Hematopoietic multipotent progenitor cell treated with erythropoietin and hydrocortisone succinate and interleukin-3 and kit ligand, for 4 days (in vitro differentiated cells): ENCODE data around the gene ALX4.

Source experiments
- DNase-seq: peaks from one replicate; pipeline ENCODE4 v3.0.0-alpha.2; 2015

Gene ALX4

GRCh38 chr11:44267006-44267749 is 42.8 kb downstream of the ALX4 start:
- DNase-seq = no peak

- no peak for DNase-seq
Measured at GRCh38 chr11:44266056-44266780, 43.7 kb downstream of the ALX4 start.

- DNase-seq = no peak
Measured at GRCh38 chr11:44264761-44265160, 45.2 kb downstream of the ALX4 start.

- no peak for DNase-seq
Measured at GRCh38 chr11:44264438-44264749, 45.5 kb downstream of the ALX4 start.

GRCh38 chr11:44263738-44264437 is 46.1 kb downstream of the ALX4 start:
- no peak for DNase-seq

GRCh38 chr11:44261800-44262591 is 47.9 kb downstream of the ALX4 start:
- no peak for DNase-seq

- no peak for DNase-seq
Measured at GRCh38 chr11:44260081-44260480, 49.9 kb downstream of the ALX4 start.

- DNase-seq = no peak
Measured at GRCh38 chr11:44258839-44259420, 51.0 kb downstream of the ALX4 start.

- DNase-seq = no peak
Measured at GRCh38 chr11:44258190-44258489, 51.8 kb downstream of the ALX4 start.

- DNase-seq = no peak
Measured at GRCh38 chr11:44257338-44258189, 52.4 kb downstream of the ALX4 start.

GRCh38 chr11:44256673-44257291 is 53.2 kb downstream of the ALX4 start:
- no peak for DNase-seq

GRCh38 chr11:44255406-44256071 is 54.4 kb downstream of the ALX4 start:
- no peak for DNase-seq

- DNase-seq = no peak
Measured at GRCh38 chr11:44252999-44253602, 56.8 kb downstream of the ALX4 start.

- no peak for DNase-seq
Measured at GRCh38 chr11:44250421-44250820, 59.5 kb downstream of the ALX4 start.

- no peak for DNase-seq
Measured at GRCh38 chr11:44248109-44248508, 61.8 kb downstream of the ALX4 start.

- no peak for DNase-seq
Measured at GRCh38 chr11:44247508-44247907, 62.4 kb downstream of the ALX4 start.

GRCh38 chr11:44246726-44247125 is 63.2 kb downstream of the ALX4 start:
- no peak for DNase-seq

GRCh38 chr11:44244639-44245310 is 65.2 kb downstream of the ALX4 start:
- DNase-seq = no peak

GRCh38 chr11:44243595-44244343 is 66.2 kb downstream of the ALX4 start:
- DNase-seq = no peak
